NCI-H1105 (cell line): ENCODE results near the gene MYOZ1.
"Not testable (repeated sequence)": the region's sequence is repeated elsewhere in the genome, so short reads cannot be mapped to it uniquely, and the experiment has no call there.

Source experiments
- DNase-seq: peaks from one replicate; lab custom pipeline; 2025; lab: John Stamatoyannopoulos, UW

Gene MYOZ1, protein sequence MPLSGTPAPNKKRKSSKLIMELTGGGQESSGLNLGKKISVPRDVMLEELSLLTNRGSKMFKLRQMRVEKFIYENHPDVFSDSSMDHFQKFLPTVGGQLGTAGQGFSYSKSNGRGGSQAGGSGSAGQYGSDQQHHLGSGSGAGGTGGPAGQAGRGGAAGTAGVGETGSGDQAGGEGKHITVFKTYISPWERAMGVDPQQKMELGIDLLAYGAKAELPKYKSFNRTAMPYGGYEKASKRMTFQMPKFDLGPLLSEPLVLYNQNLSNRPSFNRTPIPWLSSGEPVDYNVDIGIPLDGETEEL

DNA sequence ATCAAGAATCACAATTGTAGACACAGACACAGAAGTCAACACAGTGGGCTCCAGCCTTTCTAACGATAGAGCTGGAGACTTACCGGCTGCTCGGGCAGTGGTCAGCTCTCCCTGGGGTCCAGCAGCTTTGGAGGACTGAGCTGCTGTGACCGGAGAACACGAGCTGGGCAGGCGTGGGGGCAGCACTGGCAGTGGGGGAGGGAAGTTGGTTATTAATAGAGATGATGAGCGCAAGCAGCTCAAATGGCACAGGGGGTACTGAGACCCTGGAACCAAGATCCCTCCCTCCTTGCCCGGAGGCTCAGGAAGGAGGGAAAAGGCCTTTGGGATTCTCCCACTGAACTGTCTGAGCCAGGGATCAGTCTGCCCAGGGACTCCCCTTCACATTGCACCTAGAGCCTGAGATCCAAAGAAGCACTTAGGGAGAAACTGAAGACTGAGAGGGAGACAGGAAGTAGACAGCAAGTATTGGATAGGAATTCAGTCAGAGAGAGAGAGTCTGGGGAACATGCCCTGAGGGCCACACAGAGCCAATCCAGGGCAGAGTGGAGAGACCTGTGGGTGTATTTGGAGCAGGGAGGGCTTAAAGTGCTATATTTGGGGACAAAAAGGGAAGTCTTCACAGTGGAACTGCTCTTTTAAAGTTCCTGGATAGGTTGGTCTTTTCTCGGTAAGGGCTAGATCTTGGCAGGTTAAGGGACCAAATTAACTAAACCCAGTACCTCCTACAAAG is at the start of gene MYOZ1:
TSS of gene MYOZ1 (minus strand) at position 147 of the 733 bp plus-strand sequence. CDS start 1,457 bp downstream, outside the sequence.
- DNase-seq: no peak

- not testable (repeated sequence) for DNase-seq
Observed at GRCh38 chr10:73690755-73691154, 49.5 kb upstream of the MYOZ1 start.

DNA sequence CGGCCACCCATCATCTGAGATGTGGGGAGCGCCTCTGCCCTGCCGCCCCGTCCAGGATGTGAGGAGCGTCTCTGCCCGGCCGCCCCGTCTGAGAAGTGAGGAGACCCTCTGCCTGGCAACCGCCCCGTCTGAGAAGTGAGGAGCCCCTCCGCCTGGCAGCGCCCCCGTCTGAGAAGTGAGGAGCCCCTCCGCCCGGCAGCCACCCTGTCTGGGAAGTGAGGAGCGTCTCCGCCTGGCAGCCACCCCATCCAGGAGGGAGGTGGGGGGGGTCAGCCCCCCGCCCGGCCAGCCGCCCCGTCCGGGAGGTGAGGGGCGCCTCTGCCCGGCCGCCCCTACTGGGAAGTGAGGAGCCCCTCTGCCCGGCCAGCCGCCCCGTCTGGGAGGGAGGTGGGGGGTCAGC is 48.3 kb upstream of the MYOZ1 start:
- DNase-seq: not testable (repeated sequence)

GRCh38 chr10:73687641-73688040 is 46.4 kb upstream of the MYOZ1 start:
- not testable (repeated sequence) for DNase-seq

- not testable (repeated sequence) for DNase-seq
Observed at GRCh38 chr10:73674546-73674945, 33.3 kb upstream of the MYOZ1 start.

- not testable (repeated sequence) for DNase-seq
Observed at GRCh38 chr10:73668378-73668777, 27.1 kb upstream of the MYOZ1 start.

GRCh38 chr10:73666153-73666809 is 25.0 kb upstream of the MYOZ1 start:
- DNase-seq: not testable (repeated sequence)

DNA sequence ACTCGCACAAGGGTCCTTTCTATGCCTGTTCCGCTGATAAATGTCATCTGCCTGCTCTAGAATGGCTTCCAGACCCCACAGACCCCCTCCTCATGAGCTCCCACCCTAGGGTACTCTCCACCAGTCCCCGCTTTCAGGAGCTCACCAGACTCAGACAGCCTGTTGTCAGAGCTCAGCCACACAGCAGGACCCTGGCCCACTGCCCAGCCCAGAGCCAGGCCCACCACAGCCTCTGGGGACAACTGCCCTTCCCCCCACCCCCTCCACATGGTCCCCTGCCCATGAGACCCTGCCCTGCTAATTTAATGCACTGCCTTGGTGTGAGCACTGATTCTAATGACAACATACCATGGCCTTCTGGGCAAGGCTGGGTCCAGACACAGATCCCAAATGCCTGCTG is 24.3 kb upstream of the MYOZ1 start:
- not testable (repeated sequence) for DNase-seq

DNA sequence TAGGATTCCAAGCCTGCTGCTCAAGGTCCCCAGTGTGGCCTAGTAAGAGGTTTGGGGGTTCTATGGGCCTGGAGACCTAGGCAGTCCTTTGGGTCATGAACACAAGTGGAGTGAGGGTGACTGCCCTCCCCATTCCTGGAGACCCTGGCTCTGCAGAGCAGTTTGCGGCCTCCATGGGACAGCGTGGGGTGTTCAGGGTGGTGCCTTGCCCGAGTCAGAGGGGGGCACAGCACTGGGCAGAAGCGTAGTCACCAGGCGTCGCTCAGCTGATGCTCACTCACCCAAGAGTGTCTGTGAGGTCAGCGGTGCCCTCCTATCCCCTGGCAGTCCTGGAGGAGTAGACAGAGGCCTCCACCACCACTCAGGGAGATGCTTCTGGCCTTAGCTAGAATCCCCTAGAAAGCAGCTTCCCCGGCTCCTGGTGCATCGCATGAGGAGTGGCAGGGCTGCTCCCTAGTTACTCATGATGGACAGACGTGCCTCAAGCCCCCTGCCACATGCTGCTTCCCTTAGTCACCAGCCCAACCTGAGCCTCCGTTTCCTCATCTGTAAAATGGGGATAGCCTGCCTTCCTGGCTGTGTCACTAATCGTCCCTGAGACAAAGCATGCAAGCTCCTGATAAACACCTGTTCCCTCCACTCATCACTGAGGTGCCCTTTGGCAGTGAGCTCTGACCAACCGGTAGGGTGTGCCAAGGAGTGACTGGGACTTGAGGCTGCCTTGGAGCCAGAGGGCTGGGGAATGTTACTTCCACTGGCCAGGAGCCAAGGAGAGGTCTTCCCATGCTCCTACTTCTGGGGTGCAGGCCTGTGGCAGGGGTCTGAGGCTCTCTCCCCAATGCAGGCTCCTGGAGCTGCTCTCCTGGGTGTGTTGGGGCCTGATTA is 23.1 kb upstream of the MYOZ1 start:
- not testable (repeated sequence) for DNase-seq

DNA sequence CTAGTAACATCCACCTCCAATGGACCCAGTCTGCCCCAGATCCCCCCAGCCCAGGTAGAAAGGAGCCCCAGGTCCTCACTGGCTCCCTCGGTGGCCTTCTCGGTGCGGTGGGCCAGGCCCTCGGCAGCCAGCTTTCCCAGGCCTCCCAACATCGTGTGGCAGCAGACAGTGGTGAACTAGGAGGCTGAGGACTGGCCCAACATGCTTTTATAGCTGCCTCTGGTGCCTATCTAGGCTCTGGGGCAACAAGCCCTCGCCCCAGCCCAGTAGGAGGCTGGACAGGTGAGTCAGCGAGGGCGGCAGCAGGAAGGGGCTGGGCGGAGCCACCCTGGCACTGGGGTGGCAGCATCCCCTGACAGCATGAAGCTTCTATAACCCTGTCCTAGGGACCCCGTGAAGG is 22.3 kb upstream of the MYOZ1 start:
- not testable (repeated sequence) for DNase-seq

DNA sequence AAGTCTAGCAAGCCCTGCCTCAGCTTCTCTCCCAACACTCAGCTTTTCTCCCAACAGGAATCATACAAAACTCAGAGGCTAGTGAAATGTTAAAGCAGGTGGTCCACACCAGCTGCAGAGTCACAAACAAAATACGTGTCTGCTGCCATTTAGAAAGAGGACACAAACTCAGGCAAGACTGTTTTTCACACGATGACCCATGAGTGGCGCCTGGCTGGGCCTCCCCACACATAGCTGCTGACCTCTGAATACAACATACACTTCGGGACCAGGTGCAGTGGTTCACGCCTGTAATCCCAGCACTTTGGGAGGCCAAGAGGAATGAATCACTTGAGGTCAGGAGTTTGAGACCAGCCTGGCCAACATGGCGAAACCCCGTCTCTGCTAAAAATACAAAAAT is 21.4 kb upstream of the MYOZ1 start:
- not testable (repeated sequence) for DNase-seq

DNA sequence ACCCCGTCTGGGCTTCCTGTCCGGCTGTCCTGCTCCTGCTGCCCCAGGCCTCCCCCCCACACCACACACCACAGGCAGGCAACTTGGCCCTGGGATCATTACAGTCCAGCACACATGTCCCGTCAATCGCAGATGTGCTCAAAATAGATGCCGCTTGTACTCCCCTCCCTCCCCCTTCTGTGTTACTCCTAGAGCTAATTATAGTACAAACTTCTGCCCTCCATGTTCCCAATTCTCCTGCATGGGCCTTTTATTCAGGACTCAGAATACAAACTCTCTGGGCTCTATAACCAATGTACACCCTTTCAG is 14.7 kb upstream of the MYOZ1 start, which contains the start of gene SYNPO2L:
TSS of gene SYNPO2L (minus strand) at position 40 of the 309 bp plus-strand sequence. CDS start 107 bp downstream, outside the sequence.
- DNase-seq: no peak

- DNase-seq: no peak
Observed at GRCh38 chr10:73655257-73655989, 14.1 kb upstream of the MYOZ1 start.

DNA sequence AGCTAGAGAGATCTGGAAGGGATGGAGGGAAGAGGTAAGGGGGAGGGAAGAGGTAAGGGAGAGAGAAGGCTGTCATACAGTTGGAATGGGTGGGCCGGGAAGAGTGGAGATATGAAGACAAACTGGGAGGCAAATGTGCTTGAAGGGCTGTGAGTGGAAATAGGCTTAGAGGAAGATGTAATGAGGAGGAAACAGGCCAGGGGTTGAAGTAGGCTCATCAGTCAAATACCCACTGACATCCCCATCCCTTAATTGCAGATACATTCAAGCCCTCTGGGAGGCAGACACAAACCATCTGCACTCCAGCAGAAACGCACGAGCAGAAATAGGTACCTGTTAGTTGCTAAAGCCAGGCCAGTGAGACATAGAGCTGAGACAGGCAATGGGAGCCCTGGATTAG is 12.4 kb upstream of the MYOZ1 start:
- no peak for DNase-seq

DNA sequence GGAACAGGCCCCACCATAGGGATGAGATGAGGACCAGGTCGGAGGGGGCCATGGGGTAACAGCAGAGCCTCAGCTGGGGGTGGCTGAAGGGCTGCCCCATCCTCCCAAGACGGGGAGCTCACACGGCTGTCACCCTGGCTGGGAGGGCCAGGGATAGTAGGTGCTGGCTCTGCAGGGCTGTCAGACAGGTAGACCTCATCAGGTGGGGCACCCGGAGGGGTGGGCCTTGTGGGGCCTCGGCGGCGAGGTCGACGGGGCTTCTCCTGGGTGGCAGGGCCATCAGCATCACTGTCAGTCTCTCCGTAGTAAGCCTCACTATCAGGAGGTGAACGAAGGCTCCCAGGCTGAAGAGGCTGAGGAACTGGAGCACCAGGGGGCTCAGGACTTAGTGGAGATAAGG is 11.9 kb upstream of the MYOZ1 start:
- no peak for DNase-seq

DNA sequence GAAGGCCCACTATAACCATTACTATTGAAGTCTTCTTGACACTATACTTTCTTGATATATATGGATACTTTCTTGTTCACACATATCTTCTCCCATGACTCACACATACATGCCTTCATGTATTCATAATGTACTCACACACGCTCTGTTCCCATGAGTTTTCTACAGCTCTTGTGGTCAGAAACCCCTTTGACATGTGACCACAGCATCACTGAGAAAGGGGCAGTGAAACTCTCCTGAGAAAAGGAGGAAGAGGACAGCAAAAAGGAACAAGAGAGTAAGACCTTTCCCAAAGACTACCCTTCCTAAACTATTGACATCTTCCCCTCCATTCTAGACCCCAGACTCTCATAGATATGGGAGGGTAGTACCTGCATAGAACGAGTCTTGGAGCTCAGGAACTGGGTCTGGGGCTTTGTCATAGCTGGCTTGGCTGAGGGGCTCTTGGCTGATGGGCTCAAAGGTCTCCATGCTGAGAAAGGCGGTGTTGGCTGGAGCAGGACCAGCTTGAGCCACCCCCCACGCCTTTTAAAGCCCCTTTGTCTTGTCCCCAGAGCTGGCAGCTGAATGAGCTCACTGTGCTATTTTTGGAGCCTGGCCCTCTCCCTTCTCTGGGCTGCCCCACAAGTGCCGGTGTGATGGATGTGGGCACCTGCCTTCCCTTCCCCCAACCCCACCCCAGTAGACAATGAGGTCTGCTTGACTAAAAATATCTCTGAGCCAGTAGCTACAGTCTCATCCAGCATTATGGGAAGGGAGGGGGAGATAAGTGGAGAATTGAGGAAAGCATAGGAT is 9.5 kb upstream of the MYOZ1 start:
- no peak for DNase-seq

- DNase-seq: no peak
Observed at GRCh38 chr10:73649876-73650536, 8.7 kb upstream of the MYOZ1 start.

- DNase-seq: no peak
Observed at GRCh38 chr10:73648975-73649829, 7.9 kb upstream of the MYOZ1 start.
